Calu3 (cell line): ENCODE data around the gene C20orf173. TPM values are rescaled to one million over a fixed set of nuclear protein-coding genes. Genes with fewer than 3 reads are reported as not detected.
"Not testable (repeated sequence)": the region's sequence is repeated elsewhere in the genome, so short reads cannot be mapped to it uniquely, and the experiment has no call there.

ENCODE experiments used
- BruUV-seq: library from RNA; stranded (reverse); fragments of 400-500 nt; replicated peaks from 2 replicates; lab custom pipeline; 2021; lab: Mats Ljungman, UMichigan
- CTCF ChIA-PET: fragments of 300-600 bp; sonication (Branson Sonifier 250); formaldehyde crosslinking; loops from one replicate; lab custom pipeline; 2022; ENCODE audit warnings: antibody characterized with exemption; lab: Charles Lee
- DNase-seq: peaks from one replicate; pipeline ENCODE4 v3.0.0; 2022
- H3K27ac Mint-ChIP-seq: one replicate; pipeline ENCODE4 v1.8.0; 2022; ENCODE audit warnings: mixed read lengths; ENCODE audit not compliant: unreplicated experiment
- H3K27me3 Mint-ChIP-seq: one replicate; pipeline ENCODE4 v1.8.0; 2022; ENCODE audit warnings: mixed read lengths; ENCODE audit not compliant: unreplicated experiment
- H3K36me3 Mint-ChIP-seq: one replicate; pipeline ENCODE4 v1.8.0; 2022; ENCODE audit warnings: mild to moderate bottlenecking, moderate library complexity, mixed read lengths; ENCODE audit not compliant: insufficient read depth, unreplicated experiment
- H3K4me1 Mint-ChIP-seq: one replicate; pipeline ENCODE4 v1.8.0; 2022; ENCODE audit warnings: mild to moderate bottlenecking, low read depth, mixed read lengths; ENCODE audit not compliant: unreplicated experiment
- H3K4me3 Mint-ChIP-seq: one replicate; pipeline ENCODE4 v1.8.0; 2022; ENCODE audit warnings: mild to moderate bottlenecking, low read depth, moderate library complexity, mixed read lengths; ENCODE audit not compliant: unreplicated experiment
- H3K9me3 Mint-ChIP-seq: one replicate; pipeline ENCODE4 v1.8.0; 2022; ENCODE audit warnings: low read depth, mixed read lengths; ENCODE audit not compliant: unreplicated experiment
- CTCF ChIP-seq: fragments of 200-600 bp; IDR thresholded peaks from one replicate; pipeline ENCODE4 v1.8.0; 2022; ENCODE audit warnings: antibody characterized with exemption; ENCODE audit not compliant: unreplicated experiment
- intact Hi-C: fragments of 100-400 bp; cut with micrococcal nuclease; formaldehyde crosslinking; loops from one replicate; pipeline ENCODE4 v1.10.0; 2022; ENCODE audit not compliant: unreplicated experiment
- total RNA-seq: library from RNA; stranded (reverse); gene quantifications from 2 replicates; pipeline ENCODE4 v1.2.3, GENCODE V29; 2022

The C20orf173 gene
- total RNA-seq, 1 experiment from 2014 or later, result not detected

GRCh38 chr20:35551503-35551902, 22.1 kb upstream of the C20orf173 start:
- Mint-ChIP-seq H3K27ac (no peak overlapping the region), H3K4me3 (no peak overlapping the region), H3K27me3 (no peaks in the 10 kb centered on the region), H3K9me3 (no peaks in the 10 kb centered on the region), H3K36me3 (peaks cover 25% of the 10 kb centered on the region), H3K4me1 (no peaks in the 10 kb centered on the region)
- no peak for TF ChIP-seq CTCF
- no TSS peak for BruUV-seq
- CTCF ChIA-PET, result interaction anchor here (0.7 to 1.1 kb wide), 2 partner anchors 9 to 1155 kb away, joined by 3 to 4 read pairs; partner anchors contain the start of gene ERGIC3
- intact Hi-C loops, result no loop called here
- DNase-seq, result no peak

GRCh38 chr20:35547329-35547728, 17.9 kb upstream of the C20orf173 start:
- no peak for DNase-seq
- Mint-ChIP-seq H3K27ac (no peak overlapping the region), H3K4me1 (no peaks in the 10 kb centered on the region), H3K36me3 (peaks cover 24% of the 10 kb centered on the region), H3K27me3 (no peaks in the 10 kb centered on the region), H3K4me3 (no peak overlapping the region), H3K9me3 (no peaks in the 10 kb centered on the region)
- intact Hi-C loops, result no loop called here
- CTCF ChIA-PET, result interaction anchor here (0.6 kb wide), 1 partner anchor 10 kb away, joined by 3 read pairs; no protein-coding TSS in a partner anchor
- no TSS peak for BruUV-seq
- TF ChIP-seq CTCF, result no peak

GRCh38 chr20:35546127-35546526, 16.7 kb upstream of the C20orf173 start:
- no peak for TF ChIP-seq CTCF
- no peak for DNase-seq
- H3K27ac Mint-ChIP-seq, result no peak overlapping the region
- H3K36me3 Mint-ChIP-seq, result peaks cover 33% of the 10 kb centered on the region
- H3K9me3 Mint-ChIP-seq, result no peaks in the 10 kb centered on the region
- BruUV-seq, result no TSS peak
- no peaks in the 10 kb centered on the region for H3K27me3 Mint-ChIP-seq
- intact Hi-C loops, result no loop called here
- CTCF ChIA-PET, result no interaction called here
- H3K4me1 Mint-ChIP-seq, result peaks cover 3% of the 10 kb centered on the region
- H3K4me3 Mint-ChIP-seq, result no peak overlapping the region

GRCh38 chr20:35544941-35545340, 15.5 kb upstream of the C20orf173 start:
- H3K27ac Mint-ChIP-seq, H3K4me3 Mint-ChIP-seq, DNase-seq, H3K27me3 Mint-ChIP-seq, H3K9me3 Mint-ChIP-seq, intact Hi-C loops, BruUV-seq: not testable (repeated sequence)
- Mint-ChIP-seq H3K4me1 (peaks cover 13% of the 10 kb centered on the region), H3K36me3 (peaks cover 31% of the 10 kb centered on the region)
- CTCF ChIA-PET, result interaction anchor here (0.5 kb wide), 1 partner anchor 302 kb away, joined by 3 read pairs; no protein-coding TSS in a partner anchor

GRCh38 chr20:35544436-35544835, 15.0 kb upstream of the C20orf173 start:
- H3K36me3 Mint-ChIP-seq, result peaks cover 32% of the 10 kb centered on the region
- CTCF ChIA-PET, result interaction anchor here (0.5 kb wide), 1 partner anchor 302 kb away, joined by 3 read pairs; no protein-coding TSS in a partner anchor
- no peak overlapping the region for H3K4me3 Mint-ChIP-seq
- peaks cover 18% of the 10 kb centered on the region for H3K4me1 Mint-ChIP-seq
- no peak for DNase-seq
- no TSS peak for BruUV-seq
- TF ChIP-seq CTCF, result no peak
- intact Hi-C loops, result no loop called here
- no peaks in the 10 kb centered on the region for H3K27me3 Mint-ChIP-seq
- H3K9me3 Mint-ChIP-seq, result no peaks in the 10 kb centered on the region
- no peak overlapping the region for H3K27ac Mint-ChIP-seq
